Ishikawa (cell line): ENCODE measurements around the gene EML6.

Experiments
- CEBPB ChIP-seq: IDR thresholded peaks from 2 replicates; pipeline ENCODE4 v1.6.1; 2012
- CREB1 ChIP-seq: IDR thresholded peaks from 2 replicates; pipeline ENCODE4 v1.6.1; 2012; ENCODE audit warnings: low read depth
- EGR1 ChIP-seq: IDR thresholded peaks from 2 replicates; pipeline ENCODE4 v1.6.1; 2012
- EP300 ChIP-seq: IDR thresholded peaks from 2 replicates; pipeline ENCODE4 v1.6.1; 2012; ENCODE audit warnings: borderline replicate concordance
- FOXM1 ChIP-seq: IDR thresholded peaks from 2 replicates; pipeline ENCODE4 v1.6.1; 2012; ENCODE audit warnings: low read depth, borderline replicate concordance
- NFIC ChIP-seq: IDR thresholded peaks from 2 replicates; pipeline ENCODE4 v1.6.1; 2012
- RAD21 ChIP-seq: IDR thresholded peaks from 2 replicates; pipeline ENCODE4 v1.6.1; 2012; ENCODE audit warnings: low read depth
- TAF1 ChIP-seq: IDR thresholded peaks from 2 replicates; pipeline ENCODE4 v1.6.1; 2012; ENCODE audit warnings: low read depth, mild to moderate bottlenecking
- TCF12 ChIP-seq: IDR thresholded peaks from 2 replicates; pipeline ENCODE4 v1.6.1; 2012; ENCODE audit warnings: low read depth
- TEAD4 ChIP-seq: IDR thresholded peaks from 2 replicates; pipeline ENCODE4 v1.6.1; 2012
- YY1 ChIP-seq: IDR thresholded peaks from 2 replicates; pipeline ENCODE4 v1.6.1; 2012; ENCODE audit warnings: low read depth
- ZBTB7A ChIP-seq: IDR thresholded peaks from 2 replicates; pipeline ENCODE4 v1.6.1; 2012; ENCODE audit warnings: low read depth
- TF ChIP-seq, protein P1 (sequence below): IDR thresholded peaks from 2 replicates; pipeline ENCODE4 v1.6.1; 2012
- TF ChIP-seq, protein P2 (sequence below): IDR thresholded peaks from 2 replicates; pipeline ENCODE4 v1.6.1; 2012; ENCODE audit warnings: low read depth, mild to moderate bottlenecking
- TF ChIP-seq, protein P3 (sequence below): IDR thresholded peaks from 2 replicates; pipeline ENCODE4 v1.6.1; 2012

The EML6 gene

DNA sequence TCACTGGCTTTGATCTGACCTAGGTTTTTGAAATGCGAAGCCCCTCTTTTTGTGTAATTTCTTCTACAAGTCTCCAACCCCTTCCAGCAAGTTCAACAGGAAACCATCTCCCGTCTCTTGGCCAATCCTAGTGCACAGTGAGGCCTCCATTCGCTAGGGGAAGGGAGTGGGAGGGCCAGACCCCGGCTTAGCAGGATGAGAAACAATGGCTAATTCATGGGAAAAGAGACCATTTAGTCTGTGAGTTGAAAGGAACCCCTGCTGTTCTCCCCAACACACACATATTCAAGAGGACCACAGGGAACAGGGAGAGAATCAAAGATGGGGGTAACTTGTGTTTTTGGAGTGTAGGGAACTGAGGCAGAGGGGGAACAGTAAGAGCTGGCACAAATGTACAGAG, 243.8 kb downstream of the EML6 start:
- TF ChIP-seq TEAD4: no peak
- TF ChIP-seq TAF1: no peak
- no peak for TF ChIP-seq YY1
- no peak for TF ChIP-seq ZBTB7A
- no peak for TF ChIP-seq CEBPB

DNA sequence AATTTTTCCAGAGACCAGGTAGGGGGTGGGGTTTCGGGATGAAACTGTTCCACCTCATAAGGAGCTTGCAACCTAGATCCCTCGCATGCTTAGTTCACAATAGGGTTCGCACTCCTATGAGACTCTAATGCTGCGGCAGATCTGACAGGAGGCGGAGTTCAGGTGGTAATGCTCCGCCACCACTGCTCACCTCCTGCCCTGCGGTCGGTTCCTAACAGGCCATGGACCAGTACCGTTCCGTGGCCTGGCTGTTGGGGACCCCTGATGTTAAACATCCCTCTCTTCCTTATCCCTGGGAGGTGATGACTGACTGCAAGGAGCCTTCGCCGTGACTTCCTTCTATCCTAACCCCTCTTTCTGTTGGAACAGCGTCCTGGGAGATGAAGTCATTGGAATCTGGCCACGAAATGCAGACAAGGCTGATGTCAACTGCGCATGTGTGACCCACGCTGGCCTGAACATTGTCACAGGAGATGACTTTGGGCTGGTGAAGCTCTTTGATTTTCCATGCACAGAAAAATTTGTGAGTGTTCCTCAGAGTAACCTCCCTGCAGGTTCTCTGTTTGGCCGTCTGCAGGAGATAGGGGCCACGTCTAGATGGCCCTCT, 244.4 kb downstream of the EML6 start:
- no peak for TF ChIP-seq CREB1
- TF ChIP-seq CEBPB: no peak
- no peak for TF ChIP-seq TEAD4
- no peak for TF ChIP-seq ZBTB7A
- TF ChIP-seq RAD21: no peak
- no peak for TF ChIP-seq NFIC
- no peak for TF ChIP-seq EP300
- no peak for TF ChIP-seq FOXM1
- TF ChIP-seq, protein P1, sequence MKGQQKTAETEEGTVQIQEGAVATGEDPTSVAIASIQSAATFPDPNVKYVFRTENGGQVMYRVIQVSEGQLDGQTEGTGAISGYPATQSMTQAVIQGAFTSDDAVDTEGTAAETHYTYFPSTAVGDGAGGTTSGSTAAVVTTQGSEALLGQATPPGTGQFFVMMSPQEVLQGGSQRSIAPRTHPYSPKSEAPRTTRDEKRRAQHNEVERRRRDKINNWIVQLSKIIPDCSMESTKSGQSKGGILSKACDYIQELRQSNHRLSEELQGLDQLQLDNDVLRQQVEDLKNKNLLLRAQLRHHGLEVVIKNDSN: no peak
- no peak for TF ChIP-seq TCF12
- TF ChIP-seq, protein P2, sequence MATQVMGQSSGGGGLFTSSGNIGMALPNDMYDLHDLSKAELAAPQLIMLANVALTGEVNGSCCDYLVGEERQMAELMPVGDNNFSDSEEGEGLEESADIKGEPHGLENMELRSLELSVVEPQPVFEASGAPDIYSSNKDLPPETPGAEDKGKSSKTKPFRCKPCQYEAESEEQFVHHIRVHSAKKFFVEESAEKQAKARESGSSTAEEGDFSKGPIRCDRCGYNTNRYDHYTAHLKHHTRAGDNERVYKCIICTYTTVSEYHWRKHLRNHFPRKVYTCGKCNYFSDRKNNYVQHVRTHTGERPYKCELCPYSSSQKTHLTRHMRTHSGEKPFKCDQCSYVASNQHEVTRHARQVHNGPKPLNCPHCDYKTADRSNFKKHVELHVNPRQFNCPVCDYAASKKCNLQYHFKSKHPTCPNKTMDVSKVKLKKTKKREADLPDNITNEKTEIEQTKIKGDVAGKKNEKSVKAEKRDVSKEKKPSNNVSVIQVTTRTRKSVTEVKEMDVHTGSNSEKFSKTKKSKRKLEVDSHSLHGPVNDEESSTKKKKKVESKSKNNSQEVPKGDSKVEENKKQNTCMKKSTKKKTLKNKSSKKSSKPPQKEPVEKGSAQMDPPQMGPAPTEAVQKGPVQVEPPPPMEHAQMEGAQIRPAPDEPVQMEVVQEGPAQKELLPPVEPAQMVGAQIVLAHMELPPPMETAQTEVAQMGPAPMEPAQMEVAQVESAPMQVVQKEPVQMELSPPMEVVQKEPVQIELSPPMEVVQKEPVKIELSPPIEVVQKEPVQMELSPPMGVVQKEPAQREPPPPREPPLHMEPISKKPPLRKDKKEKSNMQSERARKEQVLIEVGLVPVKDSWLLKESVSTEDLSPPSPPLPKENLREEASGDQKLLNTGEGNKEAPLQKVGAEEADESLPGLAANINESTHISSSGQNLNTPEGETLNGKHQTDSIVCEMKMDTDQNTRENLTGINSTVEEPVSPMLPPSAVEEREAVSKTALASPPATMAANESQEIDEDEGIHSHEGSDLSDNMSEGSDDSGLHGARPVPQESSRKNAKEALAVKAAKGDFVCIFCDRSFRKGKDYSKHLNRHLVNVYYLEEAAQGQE: no peak
- TF ChIP-seq TAF1: no peak
- TF ChIP-seq YY1: no peak
- no peak for TF ChIP-seq EGR1
- TF ChIP-seq, protein P3, sequence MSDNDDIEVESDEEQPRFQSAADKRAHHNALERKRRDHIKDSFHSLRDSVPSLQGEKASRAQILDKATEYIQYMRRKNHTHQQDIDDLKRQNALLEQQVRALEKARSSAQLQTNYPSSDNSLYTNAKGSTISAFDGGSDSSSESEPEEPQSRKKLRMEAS: no peak

DNA sequence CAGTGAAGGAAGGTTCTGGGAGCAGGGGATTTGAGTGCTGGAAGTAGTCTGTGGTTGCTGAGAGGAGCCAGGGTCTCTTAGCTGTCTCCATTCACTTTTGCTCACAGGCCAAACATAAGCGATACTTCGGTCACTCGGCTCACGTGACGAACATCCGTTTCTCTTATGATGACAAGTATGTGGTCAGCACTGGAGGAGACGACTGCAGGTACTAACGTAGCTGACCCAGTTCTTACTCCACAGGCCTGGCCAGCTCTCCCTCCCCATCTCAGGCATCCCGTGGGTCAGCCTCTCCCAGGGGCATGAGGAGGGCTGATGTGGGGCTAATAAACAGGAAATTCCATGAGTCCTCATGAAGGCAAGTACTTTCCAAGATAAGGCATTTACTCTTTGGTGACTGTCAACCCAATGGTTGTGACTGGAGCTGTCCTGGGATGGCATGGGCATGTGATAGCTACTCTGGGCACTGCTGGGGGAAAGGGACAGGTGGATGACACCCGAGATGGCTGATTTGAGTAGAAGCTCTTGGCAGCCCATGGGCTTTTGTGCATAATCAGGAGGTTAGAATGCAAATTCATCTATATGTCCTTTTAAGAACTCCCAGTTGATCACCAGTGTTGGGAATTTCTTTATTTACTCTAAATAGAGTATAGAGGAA, 245.2 kb downstream of the EML6 start:
- no peak for TF ChIP-seq ZBTB7A
- no peak for TF ChIP-seq NFIC
- no peak for TF ChIP-seq TAF1
- TF ChIP-seq RAD21: no peak
- TF ChIP-seq TEAD4: no peak
- no peak for TF ChIP-seq FOXM1
- TF ChIP-seq, protein P3: no peak
- no peak for TF ChIP-seq YY1
- TF ChIP-seq CREB1: no peak
- no peak for TF ChIP-seq CEBPB
- no peak for TF ChIP-seq TCF12
- TF ChIP-seq EGR1: no peak
- no peak for TF ChIP-seq EP300
- TF ChIP-seq, protein P1: no peak

DNA sequence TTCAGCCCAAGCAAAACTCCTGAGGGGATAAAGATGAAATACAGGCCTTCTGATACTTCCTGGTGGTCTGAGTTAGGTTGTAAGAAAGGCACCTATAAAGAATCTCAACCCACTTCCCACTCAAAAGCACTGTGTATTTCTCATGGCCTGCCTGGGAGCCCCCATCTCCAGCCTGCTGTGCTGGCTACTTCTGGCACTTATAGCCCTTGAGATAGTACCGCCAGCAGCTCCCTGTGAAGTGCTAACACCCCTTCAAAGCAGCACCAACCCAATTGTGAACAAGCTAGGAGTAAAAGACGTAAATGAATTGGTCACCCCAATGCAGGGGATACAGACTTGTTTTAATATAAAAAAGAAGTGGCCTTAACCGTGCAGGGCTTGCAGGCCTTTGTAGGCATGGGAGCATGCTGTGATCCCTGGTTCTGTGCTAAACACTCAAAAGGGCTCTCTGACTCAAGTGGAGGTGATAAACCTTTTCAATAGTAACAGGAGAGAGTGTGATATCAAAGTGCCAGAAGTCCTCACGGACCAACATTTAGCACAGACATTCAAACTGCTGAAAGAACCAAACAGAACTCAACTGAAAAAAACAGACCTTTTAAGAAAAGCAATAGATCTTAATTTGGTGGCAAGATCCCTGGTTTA, 246.0 kb downstream of the EML6 start:
- TF ChIP-seq EP300 (no peak), FOXM1 (no peak), EGR1 (no peak), RAD21 (no peak), YY1 (no peak), ZBTB7A (no peak), TEAD4 (no peak)
- TF ChIP-seq, protein P2: no peak
- TF ChIP-seq, protein P3: no peak

DNA sequence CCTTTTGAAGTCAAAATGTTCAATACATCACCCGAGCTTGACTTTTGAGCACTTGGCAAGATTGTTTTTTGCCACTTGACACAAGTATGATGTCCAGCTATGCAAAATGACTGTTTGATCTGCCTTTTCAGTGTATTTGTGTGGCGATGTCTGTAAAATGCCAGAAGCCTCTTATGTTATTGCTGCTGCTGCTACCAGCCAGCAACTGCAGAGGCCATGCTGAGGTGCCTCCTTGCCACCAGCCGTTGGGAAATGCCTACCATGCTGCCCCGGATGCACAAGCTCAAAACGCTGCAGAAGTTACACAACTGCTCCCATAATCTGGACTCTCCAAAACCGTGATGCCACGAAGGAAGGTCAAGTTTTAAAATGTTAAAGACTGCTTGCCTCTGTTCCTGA, 246.5 kb downstream of the EML6 start:
- no peak for TF ChIP-seq EGR1
- TF ChIP-seq CEBPB: no peak
- no peak for TF ChIP-seq NFIC
